ENCODE measurements around the gene DDX49. TPM values are rescaled to one million over a fixed set of nuclear protein-coding genes. Genes with fewer than 3 reads are reported as not detected.
A peak's percentile ranks its signal among the peaks of the same experiment; 100 is the strongest.

Gene DDX49
- total and polyA plus RNA-seq, 9 of the 15 experiments (the other 6 are each of a cell fraction or from before 2014, with no cell fraction given), result 1.1 to 113 (median 45.7) TPM

DNA sequence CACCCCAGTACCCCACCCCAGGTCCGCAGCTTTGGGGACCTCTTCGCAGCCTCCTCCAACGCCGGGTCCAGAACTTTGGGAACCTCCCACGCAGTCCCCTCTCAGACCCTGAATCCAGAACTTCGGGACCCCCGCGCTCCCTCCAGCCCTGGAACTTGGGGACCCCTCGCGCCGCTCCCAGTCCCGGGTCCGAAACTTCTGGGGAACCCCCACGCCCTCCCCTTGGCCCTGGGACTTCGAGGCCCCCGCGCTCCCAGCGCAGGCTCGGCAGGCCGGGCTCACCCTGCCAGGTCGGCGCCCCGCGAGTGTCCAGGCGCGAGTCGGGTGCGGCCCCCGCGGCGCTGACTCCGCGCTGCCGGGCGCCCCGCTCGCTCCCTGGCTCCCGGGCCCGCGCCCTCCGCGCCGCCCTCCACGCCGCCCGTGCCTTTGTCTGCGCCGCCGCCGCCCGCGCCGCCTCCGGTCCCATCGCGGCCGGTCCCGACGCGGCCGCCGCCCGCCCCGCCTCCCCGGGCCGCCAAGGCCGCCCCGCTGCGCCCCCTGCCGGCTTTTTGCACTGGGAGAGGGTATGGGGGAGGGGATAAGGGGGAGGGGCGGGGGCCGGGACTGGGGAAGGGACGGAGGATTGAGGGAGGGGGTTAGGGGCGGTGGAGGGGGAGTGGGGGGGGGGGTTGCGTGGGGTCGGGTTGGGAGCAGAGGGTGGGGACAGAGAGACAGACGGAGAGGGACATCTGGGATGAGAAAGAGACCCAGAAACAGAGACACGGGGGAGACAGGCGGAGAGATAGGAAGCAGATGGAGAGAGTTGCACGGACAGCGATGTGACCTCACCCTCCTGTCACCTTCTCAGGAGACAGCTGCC lies 21.5 kb downstream of the DDX49 start, which contains the start of gene HOMER3:
TSS of gene HOMER3 (minus strand) at position 449 of the 859 bp plus-strand sequence. CDS start 2,235 bp downstream, outside the sequence.
- no TSS peak for BruUV-seq (replicated peaks)
- Histone ChIP-seq H3K4me3 (peak within 1 kb of the TSS; percentile 38), H2AFZ (ENCODE audit: low read depth, low read length) (peak within 1 kb of the TSS; percentile 81), H3K9ac (ENCODE audit: insufficient read depth in 1 of 2, low read depth in 2 of 2, low read length in 2 of 2) (peak within 1 kb of the TSS in 1 of 2 experiments; percentile 90; a peak in 3 of 4 replicates), H4K20me1 (replicated peaks; ENCODE audit: control insufficient read depth, insufficient read depth, low read length) (peaks cover 5% of the 10 kb centered on the region; the same call in 1 of the 2 replicates), H3K27ac (ENCODE audit: extremely low read depth, low read depth, low read length) (no peak within 1 kb of the TSS), H3K9me3 (replicated peaks; ENCODE audit: control insufficient read depth, insufficient read depth, low read depth, low read length) (no peaks in the 10 kb centered on the region), H3K4me2 (ENCODE audit: insufficient read depth, low read length) (peak within 1 kb of the TSS; percentile 53), H3K27me3 (ENCODE audit: control insufficient read depth in 2 of 2, insufficient read depth in 2 of 2, low read length in 2 of 2) (peaks cover 0 to 8% of the 10 kb centered on the region in 2 experiments; a peak in 1 of 5 replicates), H3K4me1 (replicated peaks in 1 of 2; ENCODE audit: control insufficient read depth in 2 of 2, insufficient read depth in 2 of 2, low read length in 2 of 2) (peaks cover 3 to 18% of the 10 kb centered on the region in 2 experiments; a peak in 4 of 5 replicates), H3K9me1 (ENCODE audit: control insufficient read depth, insufficient read depth, low read length) (peaks cover 5% of the 10 kb centered on the region), H3K36me3 (ENCODE audit: control insufficient read depth, insufficient read depth, low read length) (no peaks in the 10 kb centered on the region), H3K79me2 (ENCODE audit: control insufficient read depth, insufficient read depth, low read length) (no peaks in the 10 kb centered on the region)
- ATAC-seq (peak; percentile 91), DNase-seq (ENCODE audit: extremely low read depth in 1 of 4, low spot score in 3 of 4) (peak; percentile 85 to 95 (median 94)), FAIRE-seq (no peak)
- in situ Hi-C loops (cut with MboI), result no loop called here
- 3% methylated on average over 37 of the region's 81 CpGs for WGBS (ENCODE audit: insufficient coverage, low coverage, missing lambda C conversion rate)
- intact Hi-C loops (cut with micrococcal nuclease), result loop anchor here (5.0 kb wide), 1 partner anchor 46 kb away; no protein-coding TSS in a partner anchor
- POLR2A ChIA-PET, result interaction anchor here (1.0 kb wide), 1 partner anchor 12 kb away, joined by 3 read pairs; no protein-coding TSS in a partner anchor
- CTCF ChIA-PET (ENCODE audit: low intra/inter-chr PET ratio), result interaction anchor here (2.0 kb wide), 1 partner anchor 46 kb away, joined by 5 read pairs; no protein-coding TSS in a partner anchor
- TF ChIP-seq ZBTB7A (IDR thresholded peaks at IDR 0.05; ENCODE audit: borderline replicate concordance, control insufficient read depth, low read depth, low read length) (peak; percentile 52; the same call in 1 of the 2 replicates), ERF (CRISPR knock-in tag; IDR thresholded peaks at IDR 0.05) (0 out of 2 replicates have a peak, but pooled peaks have one; percentile 61), PHF8 (IDR thresholded peaks at IDR 0.05; ENCODE audit: borderline replicate concordance, low read length) (peak; percentile 51; the same call in 1 of the 2 replicates), SMAD4 (CRISPR knock-in tag; conservative IDR thresholded peaks at IDR 0.05) (peak; percentile 68)
- TF ChIP-seq, protein P1, sequence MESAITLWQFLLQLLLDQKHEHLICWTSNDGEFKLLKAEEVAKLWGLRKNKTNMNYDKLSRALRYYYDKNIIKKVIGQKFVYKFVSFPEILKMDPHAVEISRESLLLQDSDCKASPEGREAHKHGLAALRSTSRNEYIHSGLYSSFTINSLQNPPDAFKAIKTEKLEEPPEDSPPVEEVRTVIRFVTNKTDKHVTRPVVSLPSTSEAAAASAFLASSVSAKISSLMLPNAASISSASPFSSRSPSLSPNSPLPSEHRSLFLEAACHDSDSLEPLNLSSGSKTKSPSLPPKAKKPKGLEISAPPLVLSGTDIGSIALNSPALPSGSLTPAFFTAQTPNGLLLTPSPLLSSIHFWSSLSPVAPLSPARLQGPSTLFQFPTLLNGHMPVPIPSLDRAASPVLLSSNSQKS (CRISPR knock-in tag; IDR thresholded peaks at IDR 0.05), result no peak
- TF ChIP-seq, protein P2, sequence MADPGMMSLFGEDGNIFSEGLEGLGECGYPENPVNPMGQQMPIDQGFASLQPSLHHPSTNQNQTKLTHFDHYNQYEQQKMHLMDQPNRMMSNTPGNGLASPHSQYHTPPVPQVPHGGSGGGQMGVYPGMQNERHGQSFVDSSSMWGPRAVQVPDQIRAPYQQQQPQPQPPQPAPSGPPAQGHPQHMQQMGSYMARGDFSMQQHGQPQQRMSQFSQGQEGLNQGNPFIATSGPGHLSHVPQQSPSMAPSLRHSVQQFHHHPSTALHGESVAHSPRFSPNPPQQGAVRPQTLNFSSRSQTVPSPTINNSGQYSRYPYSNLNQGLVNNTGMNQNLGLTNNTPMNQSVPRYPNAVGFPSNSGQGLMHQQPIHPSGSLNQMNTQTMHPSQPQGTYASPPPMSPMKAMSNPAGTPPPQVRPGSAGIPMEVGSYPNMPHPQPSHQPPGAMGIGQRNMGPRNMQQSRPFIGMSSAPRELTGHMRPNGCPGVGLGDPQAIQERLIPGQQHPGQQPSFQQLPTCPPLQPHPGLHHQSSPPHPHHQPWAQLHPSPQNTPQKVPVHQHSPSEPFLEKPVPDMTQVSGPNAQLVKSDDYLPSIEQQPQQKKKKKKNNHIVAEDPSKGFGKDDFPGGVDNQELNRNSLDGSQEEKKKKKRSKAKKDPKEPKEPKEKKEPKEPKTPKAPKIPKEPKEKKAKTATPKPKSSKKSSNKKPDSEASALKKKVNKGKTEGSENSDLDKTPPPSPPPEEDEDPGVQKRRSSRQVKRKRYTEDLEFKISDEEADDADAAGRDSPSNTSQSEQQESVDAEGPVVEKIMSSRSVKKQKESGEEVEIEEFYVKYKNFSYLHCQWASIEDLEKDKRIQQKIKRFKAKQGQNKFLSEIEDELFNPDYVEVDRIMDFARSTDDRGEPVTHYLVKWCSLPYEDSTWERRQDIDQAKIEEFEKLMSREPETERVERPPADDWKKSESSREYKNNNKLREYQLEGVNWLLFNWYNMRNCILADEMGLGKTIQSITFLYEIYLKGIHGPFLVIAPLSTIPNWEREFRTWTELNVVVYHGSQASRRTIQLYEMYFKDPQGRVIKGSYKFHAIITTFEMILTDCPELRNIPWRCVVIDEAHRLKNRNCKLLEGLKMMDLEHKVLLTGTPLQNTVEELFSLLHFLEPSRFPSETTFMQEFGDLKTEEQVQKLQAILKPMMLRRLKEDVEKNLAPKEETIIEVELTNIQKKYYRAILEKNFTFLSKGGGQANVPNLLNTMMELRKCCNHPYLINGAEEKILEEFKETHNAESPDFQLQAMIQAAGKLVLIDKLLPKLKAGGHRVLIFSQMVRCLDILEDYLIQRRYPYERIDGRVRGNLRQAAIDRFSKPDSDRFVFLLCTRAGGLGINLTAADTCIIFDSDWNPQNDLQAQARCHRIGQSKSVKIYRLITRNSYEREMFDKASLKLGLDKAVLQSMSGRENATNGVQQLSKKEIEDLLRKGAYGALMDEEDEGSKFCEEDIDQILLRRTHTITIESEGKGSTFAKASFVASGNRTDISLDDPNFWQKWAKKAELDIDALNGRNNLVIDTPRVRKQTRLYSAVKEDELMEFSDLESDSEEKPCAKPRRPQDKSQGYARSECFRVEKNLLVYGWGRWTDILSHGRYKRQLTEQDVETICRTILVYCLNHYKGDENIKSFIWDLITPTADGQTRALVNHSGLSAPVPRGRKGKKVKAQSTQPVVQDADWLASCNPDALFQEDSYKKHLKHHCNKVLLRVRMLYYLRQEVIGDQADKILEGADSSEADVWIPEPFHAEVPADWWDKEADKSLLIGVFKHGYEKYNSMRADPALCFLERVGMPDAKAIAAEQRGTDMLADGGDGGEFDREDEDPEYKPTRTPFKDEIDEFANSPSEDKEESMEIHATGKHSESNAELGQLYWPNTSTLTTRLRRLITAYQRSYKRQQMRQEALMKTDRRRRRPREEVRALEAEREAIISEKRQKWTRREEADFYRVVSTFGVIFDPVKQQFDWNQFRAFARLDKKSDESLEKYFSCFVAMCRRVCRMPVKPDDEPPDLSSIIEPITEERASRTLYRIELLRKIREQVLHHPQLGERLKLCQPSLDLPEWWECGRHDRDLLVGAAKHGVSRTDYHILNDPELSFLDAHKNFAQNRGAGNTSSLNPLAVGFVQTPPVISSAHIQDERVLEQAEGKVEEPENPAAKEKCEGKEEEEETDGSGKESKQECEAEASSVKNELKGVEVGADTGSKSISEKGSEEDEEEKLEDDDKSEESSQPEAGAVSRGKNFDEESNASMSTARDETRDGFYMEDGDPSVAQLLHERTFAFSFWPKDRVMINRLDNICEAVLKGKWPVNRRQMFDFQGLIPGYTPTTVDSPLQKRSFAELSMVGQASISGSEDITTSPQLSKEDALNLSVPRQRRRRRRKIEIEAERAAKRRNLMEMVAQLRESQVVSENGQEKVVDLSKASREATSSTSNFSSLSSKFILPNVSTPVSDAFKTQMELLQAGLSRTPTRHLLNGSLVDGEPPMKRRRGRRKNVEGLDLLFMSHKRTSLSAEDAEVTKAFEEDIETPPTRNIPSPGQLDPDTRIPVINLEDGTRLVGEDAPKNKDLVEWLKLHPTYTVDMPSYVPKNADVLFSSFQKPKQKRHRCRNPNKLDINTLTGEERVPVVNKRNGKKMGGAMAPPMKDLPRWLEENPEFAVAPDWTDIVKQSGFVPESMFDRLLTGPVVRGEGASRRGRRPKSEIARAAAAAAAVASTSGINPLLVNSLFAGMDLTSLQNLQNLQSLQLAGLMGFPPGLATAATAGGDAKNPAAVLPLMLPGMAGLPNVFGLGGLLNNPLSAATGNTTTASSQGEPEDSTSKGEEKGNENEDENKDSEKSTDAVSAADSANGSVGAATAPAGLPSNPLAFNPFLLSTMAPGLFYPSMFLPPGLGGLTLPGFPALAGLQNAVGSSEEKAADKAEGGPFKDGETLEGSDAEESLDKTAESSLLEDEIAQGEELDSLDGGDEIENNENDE (IDR thresholded peaks at IDR 0.05; ENCODE audit: low read depth, low read length), result no peak

Measured in K562 (cell line).